ENCODE results near the gene FSTL4. TPM values are rescaled to one million over a fixed set of nuclear protein-coding genes. Genes with fewer than 3 reads are reported as not detected.

FSTL4 gene
- total and polyA plus RNA-seq, 2 donors from 2014 or later = 0.09 to 4.0 TPM

GRCh38 chr5:133387091-133387490 lies 225.2 kb downstream of the FSTL4 start:
- peaks cover 4% of the 10 kb centered on the region for H3K27me3 ChIP-seq (ENCODE audit: control insufficient read depth, insufficient read depth, low read length)
- H3K27ac ChIP-seq (ENCODE audit: low read depth in 2 of 2, low read length in 2 of 2) = no peak overlapping the region
- FAIRE-seq (no peak), DNase-seq (peak in 2 of 5 donors; percentile 4 to 15)
- intact Hi-C loops (cut with DNase I) = no loop called here
- H3K36me3 ChIP-seq (ENCODE audit: control insufficient read depth in 2 of 3, insufficient read depth in 3 of 3, low read length in 3 of 3) = no peaks in the 10 kb centered on the region
- TF ChIP-seq, protein P1, sequence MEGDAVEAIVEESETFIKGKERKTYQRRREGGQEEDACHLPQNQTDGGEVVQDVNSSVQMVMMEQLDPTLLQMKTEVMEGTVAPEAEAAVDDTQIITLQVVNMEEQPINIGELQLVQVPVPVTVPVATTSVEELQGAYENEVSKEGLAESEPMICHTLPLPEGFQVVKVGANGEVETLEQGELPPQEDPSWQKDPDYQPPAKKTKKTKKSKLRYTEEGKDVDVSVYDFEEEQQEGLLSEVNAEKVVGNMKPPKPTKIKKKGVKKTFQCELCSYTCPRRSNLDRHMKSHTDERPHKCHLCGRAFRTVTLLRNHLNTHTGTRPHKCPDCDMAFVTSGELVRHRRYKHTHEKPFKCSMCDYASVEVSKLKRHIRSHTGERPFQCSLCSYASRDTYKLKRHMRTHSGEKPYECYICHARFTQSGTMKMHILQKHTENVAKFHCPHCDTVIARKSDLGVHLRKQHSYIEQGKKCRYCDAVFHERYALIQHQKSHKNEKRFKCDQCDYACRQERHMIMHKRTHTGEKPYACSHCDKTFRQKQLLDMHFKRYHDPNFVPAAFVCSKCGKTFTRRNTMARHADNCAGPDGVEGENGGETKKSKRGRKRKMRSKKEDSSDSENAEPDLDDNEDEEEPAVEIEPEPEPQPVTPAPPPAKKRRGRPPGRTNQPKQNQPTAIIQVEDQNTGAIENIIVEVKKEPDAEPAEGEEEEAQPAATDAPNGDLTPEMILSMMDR (IDR thresholded peaks at IDR 0.05; ENCODE audit: borderline replicate concordance, extremely low read depth, insufficient read depth) = no peak
- H3K4me3 ChIP-seq (ENCODE audit: low read length in 3 of 3) = no peak overlapping the region
- no peaks in the 10 kb centered on the region for H3K4me1 ChIP-seq (ENCODE audit: control insufficient read depth in 2 of 3, insufficient read depth in 2 of 3, low read depth in 1 of 3, low read length in 3 of 3)
- no peak overlapping the region for H3K9ac ChIP-seq (ENCODE audit: low read length in 3 of 3)
- no peaks in the 10 kb centered on the region for H3K9me3 ChIP-seq (ENCODE audit: control insufficient read depth in 2 of 3, insufficient read depth in 1 of 3, low read length in 3 of 3)

DNA sequence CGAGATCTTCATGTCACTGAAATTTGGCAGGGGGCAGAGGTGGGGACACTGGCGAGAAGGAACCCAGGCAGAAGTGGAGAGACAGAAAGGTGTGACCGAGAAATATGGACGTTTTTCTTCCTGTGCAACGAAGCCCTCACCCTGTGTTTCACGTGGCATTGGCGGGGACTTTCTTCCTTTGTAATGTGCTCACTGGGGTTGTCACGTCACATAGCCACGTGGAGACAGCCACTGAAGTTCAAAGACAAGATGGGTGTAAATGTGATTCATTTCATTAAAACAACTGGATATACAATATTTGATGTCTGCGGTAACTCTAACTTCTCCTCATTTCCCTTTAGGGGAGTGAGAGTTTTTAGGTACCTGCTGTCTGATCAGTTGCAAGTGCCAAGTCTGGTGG lies 225.7 kb downstream of the FSTL4 start:
- DNase-seq = peak in 1 of 5 donors; percentile 4
- Histone ChIP-seq H3K27ac (ENCODE audit: low read depth in 2 of 2, low read length in 2 of 2) (no peak overlapping the region), H3K9ac (ENCODE audit: low read length in 3 of 3) (no peak overlapping the region), H3K27me3 (ENCODE audit: control insufficient read depth, insufficient read depth, low read length) (peaks cover 4% of the 10 kb centered on the region), H3K4me3 (ENCODE audit: low read length in 3 of 3) (no peak overlapping the region), H3K36me3 (ENCODE audit: control insufficient read depth in 2 of 3, insufficient read depth in 3 of 3, low read length in 3 of 3) (no peaks in the 10 kb centered on the region), H3K9me3 (ENCODE audit: control insufficient read depth in 2 of 3, insufficient read depth in 1 of 3, low read length in 3 of 3) (no peaks in the 10 kb centered on the region), H3K4me1 (ENCODE audit: control insufficient read depth in 2 of 3, insufficient read depth in 2 of 3, low read depth in 1 of 3, low read length in 3 of 3) (no peaks in the 10 kb centered on the region)
- TF ChIP-seq, protein P1 (IDR thresholded peaks at IDR 0.05; ENCODE audit: borderline replicate concordance, extremely low read depth, insufficient read depth) = no peak
- intact Hi-C loops (cut with DNase I) = no loop called here
- FAIRE-seq = no peak

DNA sequence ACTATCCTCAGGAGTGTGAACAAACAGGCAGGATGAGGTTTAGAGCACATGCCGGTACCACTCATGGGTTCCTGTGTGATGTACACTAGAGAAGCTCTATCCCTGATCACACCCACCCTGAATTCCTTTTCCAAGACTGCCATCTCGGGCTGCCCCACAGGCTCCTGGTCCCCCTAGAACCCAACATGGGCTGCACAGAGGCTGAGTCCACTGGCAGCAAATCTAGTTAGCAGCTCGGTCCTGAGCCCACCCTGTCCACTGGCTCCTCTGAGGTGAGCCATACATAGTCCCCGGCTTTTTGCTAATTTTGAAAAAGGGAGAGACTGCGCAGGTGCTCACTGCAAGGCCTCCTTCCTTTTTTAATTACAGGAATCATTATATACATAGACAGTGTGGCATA lies 227.0 kb downstream of the FSTL4 start:
- Histone ChIP-seq H3K9ac (ENCODE audit: low read length in 3 of 3) (no peak overlapping the region), H3K4me1 (ENCODE audit: control insufficient read depth in 2 of 3, insufficient read depth in 2 of 3, low read depth in 1 of 3, low read length in 3 of 3) (no peaks in the 10 kb centered on the region), H3K27ac (ENCODE audit: low read depth in 2 of 2, low read length in 2 of 2) (no peak overlapping the region), H3K4me3 (ENCODE audit: low read length in 3 of 3) (no peak overlapping the region), H3K9me3 (ENCODE audit: control insufficient read depth in 2 of 3, insufficient read depth in 1 of 3, low read length in 3 of 3) (no peaks in the 10 kb centered on the region), H3K27me3 (ENCODE audit: control insufficient read depth, insufficient read depth, low read length) (peaks cover 3% of the 10 kb centered on the region), H3K36me3 (ENCODE audit: control insufficient read depth in 2 of 3, insufficient read depth in 3 of 3, low read length in 3 of 3) (no peaks in the 10 kb centered on the region)
- TF ChIP-seq, protein P1 (IDR thresholded peaks at IDR 0.05; ENCODE audit: borderline replicate concordance, extremely low read depth, insufficient read depth) = no peak
- intact Hi-C loops (cut with DNase I) = no loop called here
- DNase-seq (peak in 1 of 5 donors; percentile 1), FAIRE-seq (no peak)

GRCh38 chr5:133384903-133385302 lies 227.4 kb downstream of the FSTL4 start:
- H3K27me3 ChIP-seq (ENCODE audit: control insufficient read depth, insufficient read depth, low read length) = peaks cover 3% of the 10 kb centered on the region
- no peak overlapping the region for H3K27ac ChIP-seq (ENCODE audit: low read depth in 2 of 2, low read length in 2 of 2)
- H3K4me3 ChIP-seq (ENCODE audit: low read length in 3 of 3) = no peak overlapping the region
- no peaks in the 10 kb centered on the region for H3K4me1 ChIP-seq (ENCODE audit: control insufficient read depth in 2 of 3, insufficient read depth in 2 of 3, low read depth in 1 of 3, low read length in 3 of 3)
- TF ChIP-seq, protein P1 (IDR thresholded peaks at IDR 0.05; ENCODE audit: borderline replicate concordance, extremely low read depth, insufficient read depth) = no peak
- H3K9me3 ChIP-seq (ENCODE audit: control insufficient read depth in 2 of 3, insufficient read depth in 1 of 3, low read length in 3 of 3) = no peaks in the 10 kb centered on the region
- no peak overlapping the region for H3K9ac ChIP-seq (ENCODE audit: low read length in 3 of 3)
- peak in 2 of 5 donors; percentile 1 to 26 for DNase-seq
- no peak for FAIRE-seq
- H3K36me3 ChIP-seq (ENCODE audit: control insufficient read depth in 2 of 3, insufficient read depth in 3 of 3, low read length in 3 of 3) = no peaks in the 10 kb centered on the region
- intact Hi-C loops (cut with DNase I) = no loop called here
